ENCODE measurements around the gene NFE2L2.

- TF ChIP-seq, protein P1, sequence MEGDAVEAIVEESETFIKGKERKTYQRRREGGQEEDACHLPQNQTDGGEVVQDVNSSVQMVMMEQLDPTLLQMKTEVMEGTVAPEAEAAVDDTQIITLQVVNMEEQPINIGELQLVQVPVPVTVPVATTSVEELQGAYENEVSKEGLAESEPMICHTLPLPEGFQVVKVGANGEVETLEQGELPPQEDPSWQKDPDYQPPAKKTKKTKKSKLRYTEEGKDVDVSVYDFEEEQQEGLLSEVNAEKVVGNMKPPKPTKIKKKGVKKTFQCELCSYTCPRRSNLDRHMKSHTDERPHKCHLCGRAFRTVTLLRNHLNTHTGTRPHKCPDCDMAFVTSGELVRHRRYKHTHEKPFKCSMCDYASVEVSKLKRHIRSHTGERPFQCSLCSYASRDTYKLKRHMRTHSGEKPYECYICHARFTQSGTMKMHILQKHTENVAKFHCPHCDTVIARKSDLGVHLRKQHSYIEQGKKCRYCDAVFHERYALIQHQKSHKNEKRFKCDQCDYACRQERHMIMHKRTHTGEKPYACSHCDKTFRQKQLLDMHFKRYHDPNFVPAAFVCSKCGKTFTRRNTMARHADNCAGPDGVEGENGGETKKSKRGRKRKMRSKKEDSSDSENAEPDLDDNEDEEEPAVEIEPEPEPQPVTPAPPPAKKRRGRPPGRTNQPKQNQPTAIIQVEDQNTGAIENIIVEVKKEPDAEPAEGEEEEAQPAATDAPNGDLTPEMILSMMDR (IDR thresholded peaks at IDR 0.05): no peak
- TF ChIP-seq POLR2A (IDR thresholded peaks at IDR 0.05; ENCODE audit: low read depth) (no peak), EP300 (IDR thresholded peaks at IDR 0.05) (no peak), POLR2AphosphoS5 (IDR thresholded peaks at IDR 0.05) (no peak)
These were observed 57.4 kb downstream of the NFE2L2 start for GRCh38 chr2:177207101-177207500.

Measured in esophagus muscularis mucosa (tissue), 4 donors.